ENCODE results near the gene SCAMP2.

The SCAMP2 gene

GRCh38 chr15:74794248-74794969 is 78.8 kb downstream of the SCAMP2 start:
- no peak for DNase-seq (ENCODE audit: low read depth)

Data from activated T-helper 9 cell treated with anti-CD3 and anti-CD28 coated beads, Interleukin-2, amount 50 U/mL, for 16 hours (primary cell).